Activated naive CD8-positive, alpha-beta T cell treated with anti-CD3 and anti-CD28 coated beads, Interleukin-2, amount 10 ng/mL, durations not matched to agents 7 days and 5 days (primary cell): ENCODE measurements around the gene ZNF831. TPM values are rescaled to one million over a fixed set of nuclear protein-coding genes. Genes with fewer than 3 reads are reported as not detected.
A peak's percentile ranks its signal among the peaks of the same experiment; 100 is the strongest.

Experiments used
- ATAC-seq: fragments of 150-1000 bp; cut with Tn5 transposase; one replicate; pipeline ENCODE4 v1.10.0; 2021; ENCODE audit warnings: low read depth, moderate library complexity
- POLR2A ChIA-PET: fragments of 350-600 bp; sonication (Branson Sonifier 250); formaldehyde crosslinking; loops from one replicate; lab custom pipeline; 2021; ENCODE audit warnings: antibody characterized with exemption; lab: Charles Lee
- DNase-seq: peaks from one replicate; pipeline ENCODE4 v3.0.0; 2021
- H3K27ac Mint-ChIP-seq: one replicate; pipeline ENCODE4 v1.8.0; 2022; ENCODE audit warnings: mild to moderate bottlenecking, mixed read lengths
- H3K27me3 Mint-ChIP-seq: one replicate; pipeline ENCODE4 v1.8.0; 2022; ENCODE audit warnings: mild to moderate bottlenecking, moderate library complexity, mixed read lengths
- H3K36me3 Mint-ChIP-seq: one replicate; pipeline ENCODE4 v1.8.0; 2021; ENCODE audit warnings: mild to moderate bottlenecking, mixed read lengths
- H3K4me1 Mint-ChIP-seq: one replicate; pipeline ENCODE4 v1.8.0; 2021; ENCODE audit warnings: mixed read lengths
- H3K4me3 Mint-ChIP-seq: one replicate; pipeline ENCODE4 v1.8.0; 2022; ENCODE audit warnings: mild to moderate bottlenecking, moderate library complexity, mixed read lengths
- H3K9me3 Mint-ChIP-seq: one replicate; pipeline ENCODE4 v1.8.0; 2021; ENCODE audit warnings: mixed read lengths
- total RNA-seq, 2 experiments: library from RNA; stranded (reverse); gene quantifications; one replicate each; pipeline ENCODE4 v1.2.3, GENCODE V29; 2021

Gene ZNF831
- total RNA-seq, 2 experiments from 2014 or later: 15.9 to 16.3 TPM

GRCh38 chr20:59221049-59221706, 57.6 kb downstream of the ZNF831 start:
- Mint-ChIP-seq H3K27me3 (peaks cover 3% of the 10 kb centered on the region), H3K4me3 (peak overlapping the region; percentile 70), H3K4me1 (peaks cover 9% of the 10 kb centered on the region), H3K9me3 (no peaks in the 10 kb centered on the region), H3K27ac (no peak overlapping the region), H3K36me3 (peaks cover 3% of the 10 kb centered on the region)
- no peak for ATAC-seq
- no peak for DNase-seq
- POLR2A ChIA-PET: no interaction called here

GRCh38 chr20:59221707-59222252, 58.2 kb downstream of the ZNF831 start:
- Mint-ChIP-seq H3K36me3 (peaks cover 3% of the 10 kb centered on the region), H3K9me3 (no peaks in the 10 kb centered on the region), H3K27ac (no peak overlapping the region), H3K4me1 (peaks cover 9% of the 10 kb centered on the region), H3K4me3 (peak overlapping the region; percentile 70), H3K27me3 (peaks cover 3% of the 10 kb centered on the region)
- DNase-seq (no peak), ATAC-seq (no peak)
- POLR2A ChIA-PET: interaction anchor here (0.7 to 1.9 kb wide), 3 partner anchors 32 to 207 kb away, joined by 3 to 6 read pairs (median 3); no protein-coding TSS in a partner anchor

DNA sequence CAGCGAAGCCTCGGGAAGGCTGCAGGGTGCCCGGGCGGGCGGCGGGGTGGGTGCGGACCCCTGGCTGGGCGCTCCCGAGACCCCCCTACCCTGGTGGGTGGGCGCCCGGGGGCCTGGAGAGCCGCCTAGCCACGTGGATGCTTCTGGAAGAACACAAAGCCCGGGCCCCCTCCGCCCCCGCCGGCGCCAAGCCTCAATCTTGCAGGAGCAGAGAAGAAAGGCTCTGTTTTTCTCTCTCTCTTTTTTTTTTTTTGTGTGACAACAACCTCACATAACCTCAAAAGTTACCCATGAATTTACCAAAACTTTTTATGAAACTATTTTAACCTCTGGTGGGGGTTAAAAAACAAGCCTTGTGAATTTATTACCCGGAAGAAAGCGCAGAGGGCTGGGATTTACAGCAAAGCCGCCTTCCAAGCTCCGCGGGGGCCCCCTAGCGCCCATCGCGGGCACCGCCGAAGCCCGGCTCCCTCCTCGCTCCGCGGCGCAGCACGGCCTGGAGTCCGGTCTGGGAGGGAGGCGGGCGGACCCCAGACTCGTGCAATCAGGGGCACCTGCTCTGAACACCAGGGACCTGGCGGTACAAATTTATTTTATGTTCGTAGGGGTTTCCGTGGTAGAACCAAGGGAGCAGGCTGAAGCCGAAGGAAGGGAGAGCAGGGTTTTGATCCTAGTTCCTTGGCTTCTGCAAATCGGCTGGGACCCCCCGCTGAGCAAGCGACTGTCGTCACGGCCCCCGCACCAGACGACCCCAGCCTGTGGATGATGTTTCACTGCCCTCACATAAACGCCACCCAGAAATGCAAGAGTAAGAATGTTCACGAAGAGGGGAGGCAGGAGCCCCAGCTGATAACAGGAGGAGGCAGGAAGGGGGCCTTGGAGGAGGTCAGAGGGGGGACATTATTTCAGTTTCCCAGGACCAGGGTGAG, 58.9 kb downstream of the ZNF831 start:
- ATAC-seq: peak; percentile 97
- Mint-ChIP-seq H3K4me1 (peaks cover 9% of the 10 kb centered on the region), H3K36me3 (peaks cover 3% of the 10 kb centered on the region), H3K4me3 (peak overlapping the region; percentile 83), H3K9me3 (no peaks in the 10 kb centered on the region), H3K27me3 (peaks cover 3% of the 10 kb centered on the region), H3K27ac (peak overlapping the region; percentile 61)
- POLR2A ChIA-PET: interaction anchor here (0.7 to 1.9 kb wide), 4 partner anchors 31 to 571 kb away, joined by 3 to 6 read pairs (median 3); no protein-coding TSS in a partner anchor
- DNase-seq: peak; percentile 92

- ATAC-seq (no peak), DNase-seq (no peak)
- Mint-ChIP-seq H3K27ac (no peak overlapping the region), H3K27me3 (peaks cover 3% of the 10 kb centered on the region), H3K4me1 (peaks cover 9% of the 10 kb centered on the region), H3K4me3 (peak overlapping the region; percentile 83), H3K36me3 (peaks cover 5% of the 10 kb centered on the region), H3K9me3 (no peaks in the 10 kb centered on the region)
- POLR2A ChIA-PET: interaction anchor here (1.6 to 1.9 kb wide), 2 partner anchors 30 to 135 kb away, joined by 3 to 6 read pairs; no protein-coding TSS in a partner anchor
Observed at GRCh38 chr20:59223182-59223601, 59.6 kb downstream of the ZNF831 start.

DNA sequence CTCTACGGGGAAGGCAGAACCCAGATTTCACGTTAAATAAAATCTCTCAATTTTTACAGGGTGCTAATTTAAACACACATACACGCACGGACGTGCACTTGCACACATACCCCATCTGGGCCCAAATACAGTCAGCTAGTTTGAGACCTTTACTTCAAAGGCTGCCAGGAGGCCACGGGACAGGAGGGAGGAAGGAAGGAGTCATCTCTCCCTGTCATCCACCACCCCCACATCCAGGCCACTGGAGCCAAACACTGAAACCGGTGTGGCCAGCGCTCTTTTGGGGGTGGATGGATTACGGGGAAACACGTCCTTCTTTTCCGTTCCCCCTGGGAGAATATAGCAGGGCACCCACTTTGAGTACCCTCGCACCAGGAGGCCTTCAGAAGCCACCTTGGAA, 60.1 kb downstream of the ZNF831 start:
- Mint-ChIP-seq H3K4me3 (no peak overlapping the region), H3K36me3 (peaks cover 9% of the 10 kb centered on the region)
- POLR2A ChIA-PET: interaction anchor here (1.9 kb wide), 1 partner anchor 30 kb away, joined by 6 read pairs; no protein-coding TSS in a partner anchor

DNA sequence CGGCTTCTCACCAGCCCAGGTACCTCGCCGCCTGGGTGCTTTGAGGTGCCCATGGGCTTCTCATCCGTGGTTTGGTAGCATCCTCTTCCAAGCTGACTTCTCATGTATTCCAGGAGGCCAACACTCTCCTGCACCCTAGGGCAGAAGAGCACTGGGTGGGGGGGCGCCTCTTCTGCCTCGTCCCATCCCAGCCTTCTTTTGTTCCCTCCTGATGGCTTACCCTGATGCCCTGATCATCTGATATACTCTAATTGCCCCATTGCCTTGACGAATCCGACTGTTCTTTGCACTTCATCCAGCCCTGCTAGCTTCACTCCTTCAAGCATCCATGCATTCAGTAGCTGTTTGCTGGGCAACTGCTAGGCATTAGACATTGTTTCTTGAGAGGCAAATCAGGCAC, 60.6 kb downstream of the ZNF831 start:
- H3K4me3 Mint-ChIP-seq: no peak overlapping the region
- peaks cover 14% of the 10 kb centered on the region for H3K36me3 Mint-ChIP-seq
- peaks cover 1% of the 10 kb centered on the region for H3K9me3 Mint-ChIP-seq
- POLR2A ChIA-PET: no interaction called here
- ATAC-seq (no peak), DNase-seq (no peak)
- H3K27me3 Mint-ChIP-seq: peaks cover 3% of the 10 kb centered on the region
- H3K4me1 Mint-ChIP-seq: peaks cover 9% of the 10 kb centered on the region
- no peak overlapping the region for H3K27ac Mint-ChIP-seq

More for the DNA sequence above, 60.1 kb downstream of the ZNF831 start:
- no peak for DNase-seq
- Mint-ChIP-seq H3K27ac (no peak overlapping the region), H3K9me3 (peaks cover 1% of the 10 kb centered on the region), H3K4me1 (peaks cover 9% of the 10 kb centered on the region), H3K27me3 (peaks cover 3% of the 10 kb centered on the region)
- ATAC-seq: no peak

GRCh38 chr20:59230385-59230784, 66.8 kb downstream of the ZNF831 start:
- DNase-seq: no peak

DNA sequence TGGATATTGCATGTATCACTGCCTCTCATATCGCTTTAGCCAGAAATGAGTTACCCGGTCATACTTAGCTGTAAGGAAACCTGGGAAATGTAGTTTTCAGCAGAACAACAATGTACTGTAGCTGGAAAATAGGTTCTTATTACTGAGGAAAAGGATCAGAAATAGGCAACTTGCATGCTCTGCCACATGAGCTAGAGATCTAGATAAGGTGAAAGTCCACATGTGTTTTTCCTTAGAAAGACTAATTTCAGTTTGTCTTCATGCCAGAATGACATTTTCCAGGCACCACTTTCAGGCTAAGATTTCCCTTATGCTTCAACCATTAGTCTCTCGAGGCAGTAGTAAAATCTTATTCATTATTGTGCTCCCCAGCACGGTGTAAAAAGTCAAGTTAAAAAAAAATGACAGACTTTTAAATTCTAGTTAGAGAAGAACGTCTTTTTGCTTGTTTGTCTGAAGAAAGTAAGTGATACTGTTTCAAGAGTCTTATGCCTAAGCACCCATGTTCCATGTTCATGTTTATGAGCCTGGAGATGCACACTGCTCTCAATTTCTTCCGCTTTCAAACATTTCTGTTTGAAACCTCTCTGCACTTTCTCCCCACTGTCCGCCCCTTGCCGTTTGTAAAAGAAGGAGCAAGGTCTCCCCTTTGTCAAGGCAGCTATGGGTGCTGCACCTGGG, 67.6 kb downstream of the ZNF831 start:
- no peak overlapping the region for H3K27ac Mint-ChIP-seq

More at GRCh38 chr20:59230385-59230784, 66.8 kb downstream of the ZNF831 start:
- H3K4me3 Mint-ChIP-seq: no peak overlapping the region
- POLR2A ChIA-PET: no interaction called here
- no peak overlapping the region for H3K27ac Mint-ChIP-seq
- no peak for ATAC-seq
- H3K27me3 Mint-ChIP-seq: no peaks in the 10 kb centered on the region
- peaks cover 1% of the 10 kb centered on the region for H3K9me3 Mint-ChIP-seq
- peaks cover 6% of the 10 kb centered on the region for H3K4me1 Mint-ChIP-seq
- peaks cover 28% of the 10 kb centered on the region for H3K36me3 Mint-ChIP-seq

DNA sequence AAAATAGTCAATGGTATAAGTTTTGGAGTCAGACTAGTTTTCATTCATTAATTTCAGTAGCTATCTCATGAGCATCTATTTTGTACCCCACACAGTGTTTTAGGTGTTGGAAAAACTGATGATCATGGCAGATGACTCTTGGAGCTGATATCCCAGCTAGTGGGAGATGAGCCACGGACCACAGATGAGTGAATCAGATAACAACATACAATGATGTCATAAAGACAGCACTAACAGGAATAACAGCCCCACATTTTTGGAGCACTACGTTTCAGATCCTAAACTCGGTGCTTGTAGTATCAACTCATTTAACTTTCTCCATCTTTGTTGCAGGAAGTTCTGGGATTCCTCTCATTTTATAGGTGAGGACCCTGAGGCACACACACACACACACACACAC, 69.0 kb downstream of the ZNF831 start:
- Mint-ChIP-seq H3K4me3 (no peak overlapping the region), H3K9me3 (peaks cover 1% of the 10 kb centered on the region), H3K27me3 (no peaks in the 10 kb centered on the region), H3K36me3 (peaks cover 31% of the 10 kb centered on the region), H3K27ac (no peak overlapping the region), H3K4me1 (peaks cover 12% of the 10 kb centered on the region)
- POLR2A ChIA-PET: no interaction called here
- ATAC-seq (no peak), DNase-seq (no peak)

More for the DNA sequence above, 67.6 kb downstream of the ZNF831 start:
- H3K36me3 Mint-ChIP-seq: peaks cover 31% of the 10 kb centered on the region
- ATAC-seq (no peak), DNase-seq (no peak)
- no peak overlapping the region for H3K4me3 Mint-ChIP-seq
- H3K27me3 Mint-ChIP-seq: no peaks in the 10 kb centered on the region
- H3K9me3 Mint-ChIP-seq: peaks cover 1% of the 10 kb centered on the region
- peaks cover 12% of the 10 kb centered on the region for H3K4me1 Mint-ChIP-seq
- POLR2A ChIA-PET: no interaction called here

GRCh38 chr20:59235226-59235625, 71.6 kb downstream of the ZNF831 start:
- ATAC-seq: no peak
- Mint-ChIP-seq H3K27ac (no peak overlapping the region), H3K4me1 (peaks cover 12% of the 10 kb centered on the region), H3K36me3 (peaks cover 33% of the 10 kb centered on the region), H3K4me3 (no peak overlapping the region), H3K9me3 (no peaks in the 10 kb centered on the region), H3K27me3 (no peaks in the 10 kb centered on the region)
- DNase-seq: no peak
- POLR2A ChIA-PET: no interaction called here

DNA sequence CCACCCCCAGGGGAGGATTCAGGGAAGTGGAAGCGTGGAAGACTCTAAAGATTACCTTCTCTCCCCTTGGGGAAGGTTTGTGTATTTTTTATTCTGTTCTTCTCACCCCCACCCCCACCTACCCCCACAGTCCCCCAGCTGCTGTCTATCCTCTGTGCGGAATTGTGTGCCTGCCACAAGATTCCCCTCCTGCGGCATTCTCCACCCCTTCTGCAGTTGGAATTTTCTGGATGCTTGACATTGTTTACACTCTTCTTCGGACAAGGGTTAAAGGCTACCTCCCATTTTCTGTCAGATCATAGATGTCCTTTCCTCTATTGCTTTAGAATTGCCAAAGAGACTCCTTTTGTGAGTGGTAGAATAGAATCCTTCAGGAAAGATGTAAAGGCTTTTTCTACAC, 76.4 kb downstream of the ZNF831 start:
- Mint-ChIP-seq H3K4me1 (peaks cover 13% of the 10 kb centered on the region), H3K36me3 (peaks cover 37% of the 10 kb centered on the region), H3K9me3 (no peaks in the 10 kb centered on the region), H3K27me3 (no peaks in the 10 kb centered on the region), H3K4me3 (no peak overlapping the region), H3K27ac (no peak overlapping the region)
- DNase-seq (no peak), ATAC-seq (no peak)
- POLR2A ChIA-PET: no interaction called here

- no peak overlapping the region for H3K27ac Mint-ChIP-seq
- no peak overlapping the region for H3K4me3 Mint-ChIP-seq
- no peak for DNase-seq
- H3K27me3 Mint-ChIP-seq: no peaks in the 10 kb centered on the region
- peaks cover 35% of the 10 kb centered on the region for H3K36me3 Mint-ChIP-seq
- POLR2A ChIA-PET: no interaction called here
- H3K9me3 Mint-ChIP-seq: no peaks in the 10 kb centered on the region
- peaks cover 8% of the 10 kb centered on the region for H3K4me1 Mint-ChIP-seq
- ATAC-seq: peak; percentile 47
Observed at GRCh38 chr20:59242714-59243626, 79.3 kb downstream of the ZNF831 start.
